SH-SY5Y (cell line): ENCODE data around the gene BRD4.

ENCODE experiments used
- GATA2 ChIP-seq: IDR thresholded peaks from 2 replicates; pipeline ENCODE4 v1.6.1; 2011; ENCODE audit warnings: mild to moderate bottlenecking, low read depth, low read length
- GATA3 ChIP-seq: IDR thresholded peaks from 2 replicates; pipeline ENCODE4 v1.6.1; 2011; ENCODE audit warnings: low read depth, mild to moderate bottlenecking, low read length, moderate library complexity

- no peak for TF ChIP-seq GATA2
- no peak for TF ChIP-seq GATA3
These were observed 14.8 kb downstream of the BRD4 start for GRCh38 chr19:15317392-15318071.
